H1 (cell line): Measurements from ENCODE around the gene COX5A. TPM values are rescaled to one million over a fixed set of nuclear protein-coding genes. Genes with fewer than 3 reads are reported as not detected.

Experiments
- CTCF ChIA-PET: fragments of 300-600 bp; sonication (Branson Sonifier 250); formaldehyde crosslinking; loops from one replicate; lab custom pipeline; 2021; ENCODE audit not compliant: partially characterized antibody; lab: Charles Lee
- POLR2A ChIA-PET: fragments of 300-600 bp; sonication (Branson Sonifier 250); formaldehyde crosslinking; loops from one replicate; lab custom pipeline; 2021; ENCODE audit warnings: inconsistent platforms; ENCODE audit not compliant: partially characterized antibody; lab: Charles Lee
- DNase-seq, 2 experiments: peaks; one replicate each; pipeline versions ENCODE4 v3.0.0 to v3.0.0-alpha.2; 2010 to 2022; ENCODE audit warnings: low spot score in 2 of 2, low read depth in 1 of 2, mixed read lengths in 1 of 2
- FAIRE-seq: peaks from 2 replicates; lab custom pipeline; 2011; peaks lifted over from hg19 to GRCh38; lab: Jason Lieb, UNC
- H2AFZ ChIP-seq: 2 replicates; pipeline ENCODE4 v1.8.1; 2012; ENCODE audit warnings: low read length, inconsistent platforms
- H2AK5ac ChIP-seq: 2 replicates; pipeline ENCODE4 v1.6.1; 2013; ENCODE audit warnings: low read depth, low read length
- H2BK120ac ChIP-seq: replicated peaks from 2 replicates; pipeline ENCODE3; 2013; ENCODE audit warnings: low read depth, low read length, inconsistent platforms
- H2BK12ac ChIP-seq: 2 replicates; pipeline ENCODE4 v1.6.1; 2013; ENCODE audit warnings: low read depth, low read length
- H2BK15ac ChIP-seq: 2 replicates; pipeline ENCODE4 v1.6.1; 2013; ENCODE audit warnings: low read length
- H2BK20ac ChIP-seq: 2 replicates; pipeline ENCODE4 v1.6.1; 2013; ENCODE audit warnings: low read length
- H2BK5ac ChIP-seq: 2 replicates; pipeline ENCODE4 v1.6.1; 2013; ENCODE audit warnings: low read depth, low read length
- H3K14ac ChIP-seq: 2 replicates; pipeline ENCODE4 v1.6.1; 2013; ENCODE audit warnings: inconsistent platforms; ENCODE audit not compliant: insufficient read length
- H3K18ac ChIP-seq: 2 replicates; pipeline ENCODE4 v1.6.1; 2013; ENCODE audit warnings: low read length; ENCODE audit errors: extremely low read depth
- H3K23ac ChIP-seq: 2 replicates; pipeline ENCODE4 v1.6.1; 2013; ENCODE audit warnings: inconsistent platforms; ENCODE audit not compliant: insufficient read length
- H3K23me2 ChIP-seq: 2 replicates; pipeline ENCODE4 v1.6.1; 2013; ENCODE audit warnings: low read depth, low read length
- H3K27ac ChIP-seq: 2 replicates; pipeline ENCODE4 v1.6.1; 2011; ENCODE audit warnings: low read depth, low read length, inconsistent platforms
- H3K27me3 ChIP-seq, 4 experiments: replicated peaks in 1 of 4; 1 replicate in 1 of 4; 2 replicates in 3 of 4; pipeline versions ENCODE4 v1.6.1 to v1.8.1; 2011 to 2013; ENCODE audit warnings: low read length in 3 of 4, mild to moderate bottlenecking in 3 of 4, inconsistent platforms in 2 of 4, mixed read lengths in 2 of 4, moderate library complexity in 1 of 4; ENCODE audit not compliant: control insufficient read depth in 3 of 4, insufficient read depth in 3 of 4; ENCODE audit errors: extremely low read depth in 1 of 4
- H3K36me3 ChIP-seq, 4 experiments: 2 replicates each; pipeline versions ENCODE4 v1.6.1 to v1.8.1; 2011 to 2013; ENCODE audit warnings: mild to moderate bottlenecking in 4 of 4, low read length in 3 of 4, moderate library complexity in 2 of 4, control low read depth in 1 of 4, inconsistent platforms in 1 of 4; ENCODE audit not compliant: insufficient read depth in 4 of 4, control insufficient read depth in 2 of 4
- H3K4ac ChIP-seq: replicated peaks from 2 replicates; pipeline ENCODE3; 2013; ENCODE audit warnings: low read length, low read depth, mixed read lengths, inconsistent platforms; ENCODE audit not compliant: insufficient read length
- H3K4me1 ChIP-seq, 4 experiments: replicated peaks in 1 of 4; 1 replicate in 1 of 4; 2 replicates in 3 of 4; pipeline versions ENCODE4 v1.6.1 to v1.8.1; 2011 to 2013; ENCODE audit warnings: low read length in 3 of 4, inconsistent platforms in 2 of 4, mixed read lengths in 1 of 4; ENCODE audit not compliant: insufficient read depth in 4 of 4, control insufficient read depth in 3 of 4
- H3K4me2 ChIP-seq, 2 experiments: 2 replicates each; pipeline versions ENCODE4 v1.6.1 to v1.8.1; 2011 to 2013; ENCODE audit warnings: low read depth in 2 of 2, low read length in 2 of 2, control low read depth in 1 of 2, inconsistent platforms in 1 of 2, mild to moderate bottlenecking in 1 of 2; ENCODE audit not compliant: insufficient read depth in 1 of 2
- H3K4me3 ChIP-seq, 4 experiments: fragments of 200-600, 300-600 bp in 1 of 4; sonication (generic), shearing (Covaris generic), sonication (Bioruptor Twin) in 1 of 4; 2 replicates each; pipeline versions ENCODE4 v1.5.1 to v1.8.1; 2011 to 2016; ENCODE audit warnings: low read length in 4 of 4, low read depth in 3 of 4, control low read depth in 2 of 4, inconsistent platforms in 2 of 4, mild to moderate bottlenecking in 2 of 4, mixed read lengths in 1 of 4, moderate library complexity in 1 of 4; ENCODE audit not compliant: insufficient read depth in 2 of 4; ENCODE audit errors: extremely low read depth in 1 of 4
- H3K56ac ChIP-seq: replicated peaks from 2 replicates; pipeline ENCODE3; 2013; ENCODE audit warnings: low read depth, mild to moderate bottlenecking, mixed read lengths, low read length, inconsistent platforms; ENCODE audit not compliant: insufficient read length
- H3K79me1 ChIP-seq: 2 replicates; pipeline ENCODE4 v1.6.1; 2013; ENCODE audit warnings: low read depth, low read length, control low read depth
- H3K79me2 ChIP-seq, 2 experiments: 2 replicates each; pipeline versions ENCODE4 v1.6.1 to v1.8.1; 2012 to 2013; ENCODE audit warnings: low read length in 2 of 2, mild to moderate bottlenecking in 2 of 2, inconsistent platforms in 1 of 2; ENCODE audit not compliant: insufficient read depth in 2 of 2, control insufficient read depth in 1 of 2
- H3K9ac ChIP-seq, 4 experiments: replicated peaks in 1 of 4; 1 replicate in 1 of 4; 2 replicates in 3 of 4; pipeline versions ENCODE4 v1.6.1 to v1.8.1; 2011 to 2013; ENCODE audit warnings: low read depth in 3 of 4, low read length in 3 of 4, control low read depth in 2 of 4, mild to moderate bottlenecking in 2 of 4, moderate library complexity in 2 of 4, inconsistent platforms in 1 of 4; ENCODE audit errors: extremely low read depth in 1 of 4
- H3K9me3 ChIP-seq, 2 experiments: 2 replicates each; pipeline versions ENCODE4 v1.6.1 to v1.8.1; 2012 to 2013; ENCODE audit warnings: mild to moderate bottlenecking in 2 of 2, moderate library complexity in 2 of 2, control low read depth in 1 of 2, inconsistent platforms in 1 of 2, low read depth in 1 of 2, low read length in 1 of 2, mixed read lengths in 1 of 2; ENCODE audit not compliant: insufficient read depth in 2 of 2
- H4K20me1 ChIP-seq, 2 experiments: replicated peaks in 1 of 2; 2 replicates each; pipeline versions ENCODE3 to v1.8.1; 2011 to 2013; ENCODE audit warnings: inconsistent platforms in 2 of 2, low read length in 2 of 2, mild to moderate bottlenecking in 1 of 2; ENCODE audit not compliant: insufficient read depth in 2 of 2, control insufficient read depth in 1 of 2
- H4K5ac ChIP-seq: 2 replicates; pipeline ENCODE4 v1.6.1; 2013; ENCODE audit warnings: low read length, low read depth, mixed read lengths, inconsistent platforms; ENCODE audit not compliant: insufficient read length
- H4K8ac ChIP-seq: 2 replicates; pipeline ENCODE4 v1.8.0; 2013; ENCODE audit warnings: mild to moderate bottlenecking, moderate library complexity, low read length, inconsistent platforms; ENCODE audit not compliant: insufficient read depth; ENCODE audit errors: extremely low read depth
- H4K91ac ChIP-seq: replicated peaks from 2 replicates; pipeline ENCODE3; 2013; ENCODE audit warnings: low read length, mixed read lengths, inconsistent platforms; ENCODE audit not compliant: insufficient read length
- NANOG ChIP-seq: IDR thresholded peaks from 2 replicates; pipeline ENCODE4 v1.6.1; 2011; ENCODE audit warnings: low read length, low read depth, mild to moderate bottlenecking, inconsistent platforms; ENCODE audit not compliant: insufficient read depth, poor library complexity, severe bottlenecking
- POLR2A ChIP-seq, 2 experiments: IDR thresholded peaks; 1 replicate in 1 of 2; 2 replicates in 1 of 2; pipeline ENCODE4 v1.6.1; 2011; ENCODE audit warnings: low read depth in 2 of 2, low read length in 2 of 2, mild to moderate bottlenecking in 2 of 2; ENCODE audit errors: control extremely low read depth in 1 of 2
- RBBP5 ChIP-seq: IDR thresholded peaks from 2 replicates; pipeline ENCODE4 v1.7.1; 2012; ENCODE audit warnings: low read depth, mild to moderate bottlenecking, inconsistent platforms, low read length, moderate library complexity, borderline replicate concordance
- SIN3A ChIP-seq, 2 experiments: IDR thresholded peaks in 1 of 2; conservative IDR thresholded peaks in 1 of 2; 2 replicates each; pipeline ENCODE4 v1.6.1; 2011 to 2012; ENCODE audit warnings: low read length in 2 of 2, improper control_type of control experiment in 1 of 2, low read depth in 1 of 2, mild to moderate bottlenecking in 1 of 2
- WGBS, 2 experiments: shearing (Covaris generic) in 1 of 2; methylation state at CpG; one replicate each; pipeline versions ENCODE4 v1.1.6 to v1.1.7; 2013 to 2015; ENCODE audit warnings: low lambda C conversion rate in 2 of 2, mixed read lengths in 2 of 2, inconsistent platforms in 1 of 2, low coverage in 1 of 2, missing lambda C conversion rate in 1 of 2; ENCODE audit not compliant: insufficient replicate concordance in 2 of 2, insufficient coverage in 1 of 2, insufficient read length in 1 of 2; ENCODE audit errors: extremely low coverage in 1 of 2, missing lambda C conversion rate in 1 of 2; 5-methylcytosine and 5-hydroxymethylcytosine counted together
- polyA plus RNA-seq, 7 experiments: library from polyadenylated mRNA; depleted of rRNA in 3 of 7; stranded (reverse) in 5 of 7; unstranded in 2 of 7; fragments of >200 nt in 5 of 7; fragments of 200-250 nt in 2 of 7; gene quantifications; 1 replicate in 5 of 7; 2 replicates in 1 of 7; 4 replicates in 1 of 7; pipeline versions ENCODE4 v1.2.1 to v1.2.3, GENCODE V29; 2011 to 2013; ENCODE audit warnings: missing spikeins in 2 of 7, mixed read lengths in 2 of 7
- total RNA-seq: library from RNA; stranded (reverse); fragmentation: NEBNext Ultra II Directional; extraction: Animal tissue kit (Norgen Biotek cat#: 25700); gene quantifications from 2 replicates; pipeline ENCODE4 v1.2.1, GENCODE V29; 2021
- TF ChIP-seq, protein P1 (sequence below): IDR thresholded peaks from 2 replicates; pipeline ENCODE4 v1.6.1; 2012; ENCODE audit warnings: low read length, inconsistent platforms

COX5A gene
- total and polyA plus RNA-seq, 2 of the 8 experiments (the other 6 are each of a cell fraction or from before 2014, with no cell fraction given): 270 to 367 TPM

DNA sequence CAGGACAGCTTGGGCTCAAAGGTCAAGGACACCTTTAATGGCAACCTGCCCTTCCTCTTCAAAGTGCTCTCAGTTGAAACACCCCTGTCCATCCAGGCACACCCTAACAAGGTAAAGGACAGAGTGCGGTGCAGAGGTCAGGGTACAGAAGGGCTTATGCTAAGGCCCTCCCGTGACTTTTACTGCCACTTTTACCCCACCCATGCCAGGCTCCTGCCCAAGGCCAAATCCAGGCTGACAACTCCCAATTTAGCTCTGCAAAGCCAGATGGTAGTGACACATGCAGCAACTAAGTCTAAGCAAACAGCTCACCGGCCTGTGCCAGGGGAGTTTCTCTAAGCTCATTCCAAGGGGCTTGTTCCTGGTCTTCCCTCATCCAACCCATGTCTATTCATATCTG lies 46.4 kb downstream of the COX5A start:
- no peak overlapping the region for H3K27ac ChIP-seq
- H4K5ac ChIP-seq: no peak overlapping the region
- no peak overlapping the region for H3K14ac ChIP-seq
- DNase-seq (no peak), FAIRE-seq (no peak)
- H3K23ac ChIP-seq: no peak overlapping the region
- no peaks in the 10 kb centered on the region for H3K79me1 ChIP-seq
- H4K8ac ChIP-seq: no peak overlapping the region
- no peak overlapping the region for H2AK5ac ChIP-seq
- no peak overlapping the region for H3K9ac ChIP-seq
- no peak overlapping the region for H4K91ac ChIP-seq
- no peak overlapping the region for H2BK120ac ChIP-seq
- TF ChIP-seq, protein P1, sequence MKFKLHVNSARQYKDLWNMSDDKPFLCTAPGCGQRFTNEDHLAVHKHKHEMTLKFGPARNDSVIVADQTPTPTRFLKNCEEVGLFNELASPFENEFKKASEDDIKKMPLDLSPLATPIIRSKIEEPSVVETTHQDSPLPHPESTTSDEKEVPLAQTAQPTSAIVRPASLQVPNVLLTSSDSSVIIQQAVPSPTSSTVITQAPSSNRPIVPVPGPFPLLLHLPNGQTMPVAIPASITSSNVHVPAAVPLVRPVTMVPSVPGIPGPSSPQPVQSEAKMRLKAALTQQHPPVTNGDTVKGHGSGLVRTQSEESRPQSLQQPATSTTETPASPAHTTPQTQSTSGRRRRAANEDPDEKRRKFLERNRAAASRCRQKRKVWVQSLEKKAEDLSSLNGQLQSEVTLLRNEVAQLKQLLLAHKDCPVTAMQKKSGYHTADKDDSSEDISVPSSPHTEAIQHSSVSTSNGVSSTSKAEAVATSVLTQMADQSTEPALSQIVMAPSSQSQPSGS: no peak
- TF ChIP-seq SIN3A (conservative IDR thresholded peaks at IDR 0.05 in 1 of 2, IDR thresholded peaks at IDR 0.05 in 1 of 2; ENCODE audit: low read depth in 1 of 2, low read length in 2 of 2) (no peak), RBBP5 (no peak), NANOG (no peak), POLR2A (IDR thresholded peaks at IDR 0.05; ENCODE audit: control extremely low read depth in 1 of 2, low read depth in 2 of 2, low read length in 2 of 2) (no peak)
- H2BK20ac ChIP-seq: no peak overlapping the region
- 93% methylated on average over 3 of the region's 3 CpGs; no CpG with 5 or more reads in 1 of the 2 experiments for WGBS, 2 experiments
- no peak overlapping the region for H3K4me3 ChIP-seq
- no peak overlapping the region for H2AFZ ChIP-seq
- no peaks in the 10 kb centered on the region for H4K20me1 ChIP-seq
- no peak overlapping the region for H2BK5ac ChIP-seq
- no peak overlapping the region for H3K56ac ChIP-seq
- no peaks in the 10 kb centered on the region for H3K27me3 ChIP-seq
- peaks cover 0 to 4% (median 2%) of the 10 kb centered on the region in 4 experiments; a peak in 4 of 7 replicates for H3K4me1 ChIP-seq
- H2BK15ac ChIP-seq: no peak overlapping the region
- no peak overlapping the region for H2BK12ac ChIP-seq
- no peaks in the 10 kb centered on the region for H3K9me3 ChIP-seq
- no peaks in the 10 kb centered on the region for H3K79me2 ChIP-seq
- H3K36me3 ChIP-seq: peaks cover 5 to 18% (median 15%) of the 10 kb centered on the region in 4 experiments; a peak in 6 of 8 replicates
- ChIA-PET CTCF (interaction anchor here (0.7 to 6.2 kb wide), 5 partner anchors 7 to 56 kb away, joined by 3 to 54 read pairs (median 3); no protein-coding TSS in a partner anchor), POLR2A (interaction anchor here (0.7 to 7.0 kb wide), 3 partner anchors 11 to 48 kb away, joined by 3 to 116 read pairs (median 5); partner anchors contain the start of genes FAM219B and ULK3)
- no peak overlapping the region; a peak in 1 of 4 replicates for H3K4me2 ChIP-seq
- peaks cover 9% of the 10 kb centered on the region for H3K23me2 ChIP-seq
- H3K18ac ChIP-seq: no peak overlapping the region
- no peak overlapping the region for H3K4ac ChIP-seq
